ENCODE results near the gene GTPBP6.
"Not testable (repeated sequence)": the region's sequence is repeated elsewhere in the genome, so short reads cannot be mapped to it uniquely, and the experiment has no call there.

GTPBP6 gene

DNA sequence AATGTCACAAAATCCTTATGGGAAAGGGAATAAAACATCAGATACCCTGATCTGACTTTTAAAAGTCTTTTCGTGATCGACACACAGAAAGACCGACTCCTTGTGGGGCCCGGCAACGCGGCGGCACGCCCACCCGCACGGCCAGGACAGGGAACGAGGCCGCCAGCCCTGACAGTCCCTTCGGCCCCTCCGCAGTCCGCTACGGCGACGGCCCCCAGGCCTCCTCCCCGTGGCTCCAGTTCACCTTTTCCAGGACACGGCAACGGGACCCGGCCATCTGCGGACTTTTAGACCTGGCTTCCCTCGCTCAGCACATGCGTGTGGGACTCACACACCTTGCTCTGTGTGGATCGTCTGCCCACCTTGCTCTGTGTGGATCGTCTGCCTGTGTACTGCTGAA lies 33.6 kb upstream of the GTPBP6 start:
- no peak for DNase-seq (ENCODE audit: low read depth, low spot score)

DNA sequence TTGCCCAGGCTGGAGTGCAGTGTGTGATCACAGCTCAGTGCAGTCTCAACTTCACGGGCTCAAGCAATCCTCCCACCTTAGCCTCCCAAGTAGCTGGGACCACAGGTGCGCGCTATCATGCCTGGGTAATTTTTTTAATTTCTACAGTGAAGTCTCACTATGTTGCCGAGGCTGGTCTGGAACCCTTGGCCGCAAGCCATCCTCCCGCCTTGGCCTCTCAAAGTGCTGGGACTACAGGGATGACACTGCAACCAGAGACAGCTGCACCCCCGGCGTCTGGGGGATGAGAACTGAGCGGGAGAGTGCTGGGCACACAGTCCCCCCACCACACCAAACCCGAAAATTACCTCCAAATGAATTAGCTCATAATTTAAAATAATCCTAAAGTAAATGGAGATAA lies 33.1 kb upstream of the GTPBP6 start:
- no peak for DNase-seq (ENCODE audit: low read depth, low spot score)

DNA sequence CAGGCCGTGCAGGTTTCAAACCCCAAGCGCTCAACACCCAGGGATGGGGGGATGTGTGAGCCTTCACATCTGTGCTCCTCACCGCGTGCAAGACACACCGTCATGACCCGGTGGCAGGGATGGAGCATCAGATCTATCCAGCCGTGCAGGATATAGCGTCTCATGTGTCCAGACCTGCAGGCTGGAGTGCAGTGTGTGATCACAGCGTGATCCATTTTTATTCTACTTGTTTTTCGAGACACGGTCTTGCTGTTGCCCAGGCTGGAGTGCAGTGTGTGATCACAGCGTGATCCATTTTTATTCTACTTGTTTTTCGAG lies 32.7 kb upstream of the GTPBP6 start:
- not testable (repeated sequence) for DNase-seq (ENCODE audit: low read depth, low spot score)

DNA sequence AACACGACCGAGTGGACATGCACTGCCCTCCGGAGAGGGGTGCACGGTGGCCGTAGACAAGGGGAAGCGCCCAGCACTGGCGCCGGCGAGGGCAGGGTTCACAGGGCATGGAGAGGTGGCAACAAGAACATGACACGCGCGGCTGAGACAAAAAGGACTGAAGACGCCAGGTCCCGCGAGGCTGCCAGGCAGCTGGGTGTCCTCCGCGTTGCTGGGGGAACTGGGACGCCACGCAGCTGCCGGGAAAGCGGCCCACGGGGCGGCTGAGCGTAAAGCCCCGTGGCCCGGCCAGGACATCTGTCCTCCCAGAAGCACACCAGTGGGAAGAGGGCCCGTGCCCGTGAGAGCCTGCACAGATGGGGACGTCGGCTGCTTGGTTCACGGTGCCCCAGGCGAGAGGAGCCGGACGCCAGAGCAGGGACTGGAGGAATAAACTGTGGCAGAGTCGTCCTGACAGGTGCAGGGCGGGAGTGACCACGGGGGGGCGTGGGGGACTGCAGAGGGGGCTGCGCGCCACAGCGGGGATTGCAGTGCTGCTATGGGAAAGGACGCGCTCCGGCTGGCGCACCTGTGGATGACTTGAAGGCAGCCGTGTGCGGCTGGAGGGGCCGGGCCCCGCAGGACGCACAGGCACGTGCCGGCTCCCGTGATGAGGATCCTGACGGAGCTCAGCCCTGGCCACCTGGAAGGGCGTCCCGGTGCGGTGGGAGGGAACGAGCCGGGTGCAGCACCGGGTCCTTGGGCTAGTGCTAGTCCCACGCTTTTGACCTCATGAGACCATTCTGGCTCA lies 32.1 kb upstream of the GTPBP6 start:
- DNase-seq (ENCODE audit: low read depth, low spot score), result no peak

DNA sequence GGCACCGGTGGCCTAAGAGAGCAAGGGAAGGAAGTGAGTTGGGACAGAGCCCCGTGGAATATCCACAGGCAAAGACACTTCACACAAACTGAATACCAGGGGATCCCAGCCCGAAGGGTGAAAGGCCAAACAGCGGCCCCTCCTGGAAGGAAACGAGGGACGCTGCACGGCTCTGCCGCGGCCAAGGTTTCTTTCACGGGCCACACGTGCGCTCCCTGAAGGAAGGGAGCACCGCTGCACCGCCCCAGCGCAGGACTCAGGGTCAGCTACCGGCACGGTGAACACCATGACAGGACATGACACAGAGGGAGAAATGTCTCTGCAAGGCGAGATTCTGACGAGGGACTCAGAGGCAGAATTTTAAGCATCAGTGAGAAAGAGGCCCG lies 31.5 kb upstream of the GTPBP6 start:
- no peak for DNase-seq (ENCODE audit: low read depth, low spot score)

DNA sequence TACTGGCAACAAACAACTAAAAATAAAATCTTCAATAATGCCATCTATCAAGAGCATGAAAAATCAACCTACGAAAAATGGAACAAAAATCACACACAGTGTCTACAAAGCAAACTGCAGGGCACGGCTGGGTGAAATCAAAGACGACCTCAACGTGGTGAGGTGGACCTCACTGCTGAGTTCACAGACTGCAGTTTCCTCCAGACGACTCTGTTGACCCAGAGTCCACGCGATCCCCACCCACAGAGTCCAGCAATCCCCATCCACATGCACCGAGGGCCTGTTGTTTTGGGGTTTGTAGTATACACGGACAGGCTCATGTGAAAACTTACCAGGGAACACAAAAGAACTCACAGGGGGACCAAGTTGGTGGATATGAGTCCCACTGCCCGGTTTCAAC lies 31.1 kb upstream of the GTPBP6 start:
- no peak for DNase-seq (ENCODE audit: low read depth, low spot score)

GRCh38 chrX:349196-349595 lies 30.6 kb upstream of the GTPBP6 start:
- DNase-seq (ENCODE audit: low read depth, low spot score), result no peak

DNA sequence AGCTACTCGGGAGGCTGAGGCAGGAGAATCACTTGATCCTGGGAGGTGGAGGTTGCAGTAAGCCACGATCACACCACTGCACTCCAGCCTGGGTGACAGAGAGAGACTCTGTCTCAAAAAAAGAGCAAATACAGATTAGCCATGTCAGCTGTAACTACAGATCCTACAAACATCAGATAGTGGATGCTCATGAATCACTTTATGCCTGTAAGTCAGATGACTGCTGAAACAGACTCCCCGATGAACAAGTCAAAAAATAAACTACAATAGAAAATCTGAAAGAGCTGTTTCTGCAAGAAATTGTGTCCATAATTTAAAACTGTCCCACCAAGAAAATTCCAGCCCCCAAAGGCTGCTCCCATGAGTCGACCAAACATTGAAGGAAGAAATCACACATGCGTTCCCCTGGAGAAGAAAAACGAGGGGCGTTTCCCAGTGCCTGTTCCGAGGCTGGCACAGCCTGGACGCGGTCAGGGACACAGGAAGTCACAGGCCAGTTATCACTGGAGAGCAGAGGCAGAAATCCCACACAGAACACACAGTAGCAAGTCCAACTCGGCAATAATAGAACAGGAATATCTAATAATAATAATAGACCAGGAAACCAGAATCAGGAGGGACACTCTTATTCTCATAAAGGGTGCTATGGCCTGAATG lies 30.0 kb upstream of the GTPBP6 start:
- no peak for DNase-seq (ENCODE audit: low read depth, low spot score)

- DNase-seq (ENCODE audit: low read depth, low spot score), result no peak
Observed at GRCh38 chrX:347351-348117, 28.9 kb upstream of the GTPBP6 start.

DNA sequence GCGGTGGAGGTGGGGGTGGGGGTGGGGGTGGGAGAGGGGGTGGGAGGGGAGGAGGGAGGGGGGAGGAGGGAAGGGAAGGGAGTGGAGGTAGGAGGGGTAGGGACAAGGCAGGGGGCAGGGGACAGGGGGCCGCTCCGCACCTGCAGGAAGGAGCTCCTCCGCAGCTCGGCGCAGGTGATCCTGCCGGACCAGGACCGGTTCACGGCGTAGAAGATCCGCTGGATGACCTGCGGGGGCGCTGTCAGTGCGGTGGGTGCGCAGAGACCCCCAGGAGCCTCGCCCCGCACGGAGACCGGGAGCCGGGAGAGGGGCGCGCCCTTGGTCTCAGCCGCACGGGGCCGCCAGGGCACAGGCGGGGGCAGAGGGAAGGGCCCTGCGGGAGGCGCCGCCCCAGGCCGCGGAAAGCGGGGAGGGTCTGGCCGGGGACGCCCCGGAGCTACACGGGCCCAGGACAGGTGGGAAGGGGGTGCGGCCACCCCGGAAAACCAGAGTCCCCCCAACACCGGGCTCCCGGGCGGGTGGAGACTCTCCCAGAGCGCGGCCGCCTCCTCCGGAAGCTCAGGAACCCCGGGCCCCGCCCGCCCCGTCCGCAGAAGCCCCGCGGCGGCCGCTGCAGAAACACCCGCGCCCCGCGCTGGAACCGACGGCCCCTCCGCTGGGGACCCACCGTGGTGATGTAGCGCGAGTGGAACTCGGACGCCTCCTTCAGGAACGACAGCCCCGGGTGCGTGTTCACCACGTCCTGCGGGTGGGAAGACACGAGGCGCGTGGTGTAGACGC lies 27.6 kb upstream of the GTPBP6 start:
- no peak for DNase-seq (ENCODE audit: low read depth, low spot score)

- DNase-seq (ENCODE audit: low read depth, low spot score), result no peak
Observed at GRCh38 chrX:345020-345925, 26.7 kb upstream of the GTPBP6 start.

GRCh38 chrX:344371-344901 lies 25.8 kb upstream of the GTPBP6 start:
- no peak for DNase-seq (ENCODE audit: low read depth, low spot score)

GRCh38 chrX:341541-342101 lies 23.0 kb upstream of the GTPBP6 start:
- DNase-seq (ENCODE audit: low read depth, low spot score), result no peak

- no peak for DNase-seq (ENCODE audit: low read depth, low spot score)
Observed at GRCh38 chrX:340641-341423, 22.2 kb upstream of the GTPBP6 start.

DNA sequence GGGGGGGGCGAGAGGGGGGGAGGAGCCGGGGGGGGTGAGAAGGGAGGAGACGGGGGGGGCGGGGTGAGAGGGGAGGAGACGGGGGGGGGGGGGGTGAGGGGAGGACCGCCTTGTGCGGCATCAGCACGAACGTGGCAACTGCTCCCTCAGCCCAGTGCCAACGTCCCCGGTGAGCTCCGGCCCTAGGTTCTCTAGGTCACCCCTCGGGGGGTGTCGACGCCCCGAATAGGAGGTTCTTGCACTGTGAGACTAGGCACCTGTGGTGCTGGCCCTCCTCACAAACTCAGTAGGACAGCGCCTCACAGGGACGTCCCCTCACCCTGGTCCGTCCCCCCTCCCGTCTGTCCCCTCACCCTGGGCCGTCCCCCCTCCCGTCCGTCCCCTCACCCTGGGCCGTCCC lies 21.5 kb upstream of the GTPBP6 start:
- DNase-seq (ENCODE audit: low read depth, low spot score), result no peak

DNA sequence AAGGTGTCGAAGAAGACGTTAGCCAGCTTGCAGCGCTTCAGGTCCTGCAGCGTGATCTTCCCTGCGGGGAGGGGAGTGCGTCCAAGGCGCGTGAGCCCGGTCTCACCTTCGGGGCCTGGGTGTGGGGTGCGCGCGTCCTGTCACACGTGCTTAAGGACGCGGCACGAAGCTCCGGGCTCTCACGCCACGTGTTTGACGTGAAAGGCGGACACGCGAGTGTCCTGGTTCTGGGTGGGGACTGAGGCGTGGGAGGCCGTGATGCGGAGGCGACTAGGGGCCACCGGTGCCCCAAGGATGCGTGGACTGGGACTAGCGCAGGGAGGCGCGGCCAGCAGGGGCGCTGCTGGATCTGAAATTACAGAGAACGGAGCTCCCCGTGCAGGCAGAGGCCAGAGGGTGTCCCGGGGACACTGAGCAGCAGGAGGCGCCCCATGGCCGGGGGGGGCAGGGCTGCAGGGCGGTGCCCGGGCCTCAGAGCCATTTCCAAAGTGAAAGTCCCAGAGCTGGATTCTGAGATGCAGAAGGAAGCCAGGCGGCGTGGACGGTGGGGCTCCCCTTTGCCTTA lies 20.3 kb upstream of the GTPBP6 start:
- no peak for DNase-seq (ENCODE audit: low read depth, low spot score)

GRCh38 chrX:338281-338835 lies 19.8 kb upstream of the GTPBP6 start:
- no peak for DNase-seq (ENCODE audit: low read depth, low spot score)

GRCh38 chrX:337331-337831 lies 18.8 kb upstream of the GTPBP6 start:
- DNase-seq (ENCODE audit: low read depth, low spot score), result no peak

GRCh38 chrX:336227-336626 lies 17.6 kb upstream of the GTPBP6 start:
- DNase-seq (ENCODE audit: low read depth, low spot score), result no peak

All from smooth muscle cell of the brain vasculature (primary cell).